PC-3 (cell line): ENCODE results near the gene TUT7. TPM values are rescaled to one million over a fixed set of nuclear protein-coding genes. Genes with fewer than 3 reads are reported as not detected.

ENCODE experiments used
- ATAC-seq: fragments of 200-7000 bp; cut with Tn5 transposase; 2 replicates; pipeline ENCODE4 v1.9.1; 2020; ENCODE audit warnings: mild to moderate bottlenecking, moderate library complexity
- BruUV-seq: library from RNA; stranded (reverse); fragments of 400-500 nt; replicated peaks from 2 replicates; lab custom pipeline; 2021; lab: Mats Ljungman, UMichigan
- CTCF ChIA-PET: fragments of 300-600 bp; sonication (Branson Sonifier 250); formaldehyde crosslinking; loops from one replicate; lab custom pipeline; 2022; ENCODE audit warnings: antibody characterized with exemption; lab: Charles Lee
- POLR2A ChIA-PET: fragments of 300-600 bp; sonication (Branson Sonifier 250); formaldehyde crosslinking; loops from one replicate; lab custom pipeline; 2022; ENCODE audit warnings: antibody characterized with exemption; ENCODE audit not compliant: unreplicated experiment; lab: Charles Lee
- DNase-seq: peaks from one replicate; pipeline ENCODE4 v3.0.0-alpha.2; 2015
- H2AFZ ChIP-seq: fragments of 300-600 bp; sonication (generic); 2 replicates; pipeline ENCODE4 v1.6.0; 2016; ENCODE audit warnings: antibody characterized with exemption, low read length
- H3F3A ChIP-seq: fragments of 300-600 bp; sonication (generic); one replicate; pipeline ENCODE4 v1.6.0; 2017; ENCODE audit warnings: antibody characterized with exemption, low read length, control low read depth, mild to moderate bottlenecking; ENCODE audit not compliant: unreplicated experiment
- H3K27ac ChIP-seq: fragments of 300-600 bp; sonication (generic); 2 replicates; pipeline ENCODE4 v1.5.1; 2016; ENCODE audit warnings: mild to moderate bottlenecking, low read length
- H3K27me3 ChIP-seq: fragments of 300-600 bp; sonication (generic); 2 replicates; pipeline ENCODE4 v1.6.1; 2016; ENCODE audit warnings: low read length, mixed read lengths
- H3K36me3 ChIP-seq: fragments of 300-600 bp; sonication (generic); 2 replicates; pipeline ENCODE4 v1.6.1; 2016; ENCODE audit warnings: low read depth, mixed run types, low read length, mixed read lengths
- H3K4me1 ChIP-seq: fragments of 300-600 bp; sonication (generic); 2 replicates; pipeline ENCODE4 v1.5.1; 2016; ENCODE audit warnings: low read length; ENCODE audit not compliant: insufficient read depth
- H3K4me2 ChIP-seq: fragments of 300-600 bp; sonication (generic); 2 replicates; pipeline ENCODE4 v1.6.0; 2016; ENCODE audit warnings: low read length
- H3K4me3 ChIP-seq: fragments of 300-600 bp; sonication (generic); 2 replicates; pipeline ENCODE4 v1.5.1; 2016; ENCODE audit warnings: mild to moderate bottlenecking, low read length, mixed read lengths
- H3K79me2 ChIP-seq: fragments of 300-600 bp; sonication (generic); 2 replicates; pipeline ENCODE4 v1.6.1; 2017; ENCODE audit warnings: low read length, mixed read lengths
- H3K9ac ChIP-seq: fragments of 300-600 bp; sonication (generic); 2 replicates; pipeline ENCODE4 v1.6.0; 2016; ENCODE audit warnings: mild to moderate bottlenecking, low read length
- H3K9me2 ChIP-seq: fragments of 300-600 bp; sonication (generic); replicated peaks from 2 replicates; pipeline ENCODE4 v1.6.1; 2016; ENCODE audit warnings: mixed run types, low read length, mixed read lengths
- H3K9me3 ChIP-seq: fragments of 300-600 bp; sonication (generic); 2 replicates; pipeline ENCODE4 v1.6.1; 2016; ENCODE audit warnings: low read length, mixed read lengths
- H4K20me1 ChIP-seq: fragments of 300-600 bp; sonication (generic); 2 replicates; pipeline ENCODE4 v1.6.1; 2016; ENCODE audit warnings: low read length, mixed read lengths
- CTCF ChIP-seq: fragments of 300-600 bp; sonication (generic); conservative IDR thresholded peaks from 2 replicates; pipeline ENCODE4 v1.5.1; 2017; ENCODE audit warnings: antibody characterized with exemption, low read depth, mild to moderate bottlenecking, low read length
- EZH2 ChIP-seq: fragments of 300-600 bp; sonication (generic); IDR thresholded peaks from one replicate; pipeline ENCODE4 v1.6.1; 2017; ENCODE audit warnings: antibody characterized with exemption, mild to moderate bottlenecking, low read length; ENCODE audit not compliant: unreplicated experiment
- EZH2phosphoT487 ChIP-seq: fragments of 300-600 bp; sonication (generic); IDR thresholded peaks from 2 replicates; pipeline ENCODE4 v1.6.1; 2018; ENCODE audit warnings: mild to moderate bottlenecking, antibody characterized with exemption, low read length, borderline replicate concordance
- intact Hi-C: fragments of 100-400 bp; cut with micrococcal nuclease; formaldehyde crosslinking; loops from 2 replicates; pipeline ENCODE4 v1.9.0; 2023
- total RNA-seq: library from RNA; depleted of rRNA; stranded (reverse); fragments of >200 nt; gene quantifications from 2 replicates; pipeline ENCODE4 v1.2.3, GENCODE V29; 2014

Gene TUT7
- total RNA-seq, 1 experiment from 2014 or later = 12.3 TPM

GRCh38 chr9:86259557-86259956 is 94.7 kb downstream of the TUT7 start, which contains the start of gene C9orf153:
TSS of gene C9orf153 (minus strand) at chr9:86259657. CDS start at chr9:86229603, 30,054 bp downstream.
- ATAC-seq = no peak
- H4K20me1 ChIP-seq = no peaks in the 10 kb centered on the region

GRCh38 chr9:86257391-86257790 is 96.8 kb downstream of the TUT7 start:
- Histone ChIP-seq H3K4me1 (no peaks in the 10 kb centered on the region), H3K27ac (no peak overlapping the region), H3K4me3 (no peak overlapping the region), H3K9me3 (no peaks in the 10 kb centered on the region), H4K20me1 (no peaks in the 10 kb centered on the region), H2AFZ (no peak overlapping the region), H3K79me2 (no peaks in the 10 kb centered on the region), H3F3A (no peaks in the 10 kb centered on the region), H3K36me3 (no peaks in the 10 kb centered on the region), H3K27me3 (no peaks in the 10 kb centered on the region), H3K4me2 (no peak overlapping the region), H3K9me2 (no peaks in the 10 kb centered on the region), H3K9ac (no peak overlapping the region)
- POLR2A ChIA-PET = no interaction called here
- no peak for TF ChIP-seq EZH2
- TF ChIP-seq CTCF = no peak
- no peak for TF ChIP-seq EZH2phosphoT487
- CTCF ChIA-PET = no interaction called here
- intact Hi-C loops = no loop called here
- no peak for ATAC-seq
- no TSS peak for BruUV-seq
- DNase-seq = no peak

More at GRCh38 chr9:86259557-86259956, 94.7 kb downstream of the TUT7 start, which contains the start of gene C9orf153:
- ChIA-PET POLR2A (no interaction called here), CTCF (no interaction called here)
- no peaks in the 10 kb centered on the region for H3K27me3 ChIP-seq
- H2AFZ ChIP-seq = no peak within 1 kb of the TSS
- no peaks in the 10 kb centered on the region for H3K9me3 ChIP-seq
- DNase-seq = no peak
- peaks cover 6% of the 10 kb centered on the region; the same call in 1 of the 2 replicates for H3K36me3 ChIP-seq
- H3K9me2 ChIP-seq = no peaks in the 10 kb centered on the region
- H3K79me2 ChIP-seq = no peaks in the 10 kb centered on the region
- no peak within 1 kb of the TSS for H3K9ac ChIP-seq
- H3K4me3 ChIP-seq = no peak within 1 kb of the TSS
- TF ChIP-seq EZH2phosphoT487 (no peak), CTCF (no peak), EZH2 (no peak)
- BruUV-seq = no TSS peak
- intact Hi-C loops = no loop called here
- no peaks in the 10 kb centered on the region for H3F3A ChIP-seq
- H3K4me2 ChIP-seq = no peak within 1 kb of the TSS
- no peak within 1 kb of the TSS for H3K27ac ChIP-seq
- H3K4me1 ChIP-seq = no peaks in the 10 kb centered on the region

GRCh38 chr9:86256653-86257052 is 97.6 kb downstream of the TUT7 start:
- ATAC-seq (no peak), DNase-seq (no peak)
- H3K4me3 ChIP-seq = no peak overlapping the region
- no peaks in the 10 kb centered on the region for H3F3A ChIP-seq
- H3K27me3 ChIP-seq = no peaks in the 10 kb centered on the region
- no peaks in the 10 kb centered on the region for H3K4me1 ChIP-seq
- no peak overlapping the region for H3K4me2 ChIP-seq
- no peak overlapping the region for H3K9ac ChIP-seq
- no peak overlapping the region for H3K27ac ChIP-seq
- intact Hi-C loops = no loop called here
- H3K9me2 ChIP-seq = no peaks in the 10 kb centered on the region
- ChIA-PET CTCF (no interaction called here), POLR2A (no interaction called here)
- no peaks in the 10 kb centered on the region for H4K20me1 ChIP-seq
- no peaks in the 10 kb centered on the region for H3K36me3 ChIP-seq
- H3K9me3 ChIP-seq = no peaks in the 10 kb centered on the region
- no peaks in the 10 kb centered on the region for H3K79me2 ChIP-seq
- TF ChIP-seq EZH2 = no peak
- no peak for TF ChIP-seq EZH2phosphoT487
- no peak for TF ChIP-seq CTCF
- no TSS peak for BruUV-seq
- no peak overlapping the region for H2AFZ ChIP-seq
